Colon (tissue), 2 donors: Measurements from ENCODE around the gene MSX1.

Experiments used
- FAIRE-seq: peaks from 2 replicates; lab custom pipeline; 2012; peaks lifted over from hg19 to GRCh38; lab: Jason Lieb, UNC
- donor health status: control.
- donor health status: control.

The MSX1 gene

GRCh38 chr4:4858527-4859324 is 739 bp upstream of the MSX1 start:
- FAIRE-seq = no peak

- FAIRE-seq = no peak
These were observed 534 bp downstream of the MSX1 start for GRCh38 chr4:4859799-4860599.

- no peak for FAIRE-seq
These were observed 1.3 kb downstream of the MSX1 start for GRCh38 chr4:4860600-4861389.

DNA sequence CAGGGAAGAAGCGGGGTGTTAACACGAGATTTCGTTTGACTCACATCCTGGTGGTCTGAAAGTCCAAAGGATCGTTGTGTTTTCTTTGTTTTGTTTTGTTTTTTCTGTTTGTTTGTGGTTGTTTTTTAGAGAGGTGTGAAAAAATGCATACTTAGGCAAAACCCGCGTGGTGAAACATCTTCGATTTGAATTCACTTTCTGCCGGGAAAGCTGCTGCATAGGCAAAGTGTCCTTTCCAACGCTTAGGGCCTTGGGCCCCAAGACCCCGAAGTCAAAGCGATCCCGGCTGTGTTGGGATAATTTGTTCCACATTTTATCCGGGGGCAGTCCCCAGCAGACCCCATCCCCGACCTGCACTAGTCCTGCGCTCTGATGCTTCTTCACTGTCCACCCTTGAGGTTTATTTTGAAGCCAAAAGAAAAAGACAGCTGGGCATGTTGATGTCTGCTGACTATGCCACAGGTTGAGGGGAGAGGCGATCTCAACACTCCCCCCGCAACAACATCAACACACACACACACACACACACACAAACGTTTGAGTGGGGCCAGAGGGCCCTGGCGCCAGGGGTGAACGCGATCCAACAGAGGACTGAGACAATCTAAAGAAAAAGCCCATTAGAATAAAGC is 2.0 kb downstream of the MSX1 start:
- FAIRE-seq = no peak

DNA sequence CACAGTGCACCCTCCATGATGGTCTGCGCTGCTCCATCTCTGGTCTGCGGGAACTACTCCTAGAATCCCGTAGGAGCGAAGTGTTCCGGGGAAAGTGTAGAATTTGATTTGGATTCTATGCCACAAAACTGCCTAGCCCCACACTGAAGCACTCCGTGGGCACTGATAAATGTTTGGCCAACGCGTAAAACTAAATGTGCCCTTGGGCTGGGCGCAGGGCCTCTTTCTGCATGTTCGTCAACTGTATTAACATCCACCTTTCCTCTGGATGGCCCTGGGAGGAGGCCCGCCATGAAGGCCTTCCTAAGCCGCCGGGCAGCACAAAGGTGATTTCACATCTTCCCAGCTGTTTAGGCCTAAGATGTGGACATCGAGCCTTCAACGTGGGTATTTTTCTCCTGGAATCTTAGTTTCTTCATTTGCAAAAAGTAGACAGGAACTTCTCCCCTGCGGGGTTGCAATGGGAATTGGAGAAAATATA is 2.6 kb downstream of the MSX1 start:
- FAIRE-seq = no peak

GRCh38 chr4:4862665-4863482 is 3.4 kb downstream of the MSX1 start:
- FAIRE-seq = no peak

DNA sequence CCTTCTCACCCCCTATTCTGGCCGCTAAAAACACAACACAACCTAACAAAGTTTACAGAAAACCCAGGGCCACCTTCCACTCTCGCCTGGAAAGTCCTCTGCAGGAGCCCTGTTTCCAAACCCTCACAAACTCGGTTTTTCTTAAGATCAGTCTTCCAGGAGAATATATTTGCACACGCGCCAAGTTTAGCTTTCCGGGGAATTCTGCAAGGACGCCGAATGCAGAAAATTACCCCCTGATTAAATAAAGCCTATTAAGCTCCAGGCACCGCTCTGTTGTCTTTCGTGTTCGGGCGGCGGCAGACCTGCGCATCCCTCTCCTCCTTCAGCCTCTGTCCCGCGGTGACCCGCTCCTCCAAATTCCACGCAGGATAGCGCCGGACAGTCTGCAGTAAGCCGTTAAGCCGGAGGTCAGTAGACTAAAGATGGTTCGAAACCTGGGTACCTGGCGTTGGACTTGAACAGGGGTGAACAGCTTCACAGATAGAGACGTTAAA is 5.0 kb downstream of the MSX1 start:
- FAIRE-seq = no peak

DNA sequence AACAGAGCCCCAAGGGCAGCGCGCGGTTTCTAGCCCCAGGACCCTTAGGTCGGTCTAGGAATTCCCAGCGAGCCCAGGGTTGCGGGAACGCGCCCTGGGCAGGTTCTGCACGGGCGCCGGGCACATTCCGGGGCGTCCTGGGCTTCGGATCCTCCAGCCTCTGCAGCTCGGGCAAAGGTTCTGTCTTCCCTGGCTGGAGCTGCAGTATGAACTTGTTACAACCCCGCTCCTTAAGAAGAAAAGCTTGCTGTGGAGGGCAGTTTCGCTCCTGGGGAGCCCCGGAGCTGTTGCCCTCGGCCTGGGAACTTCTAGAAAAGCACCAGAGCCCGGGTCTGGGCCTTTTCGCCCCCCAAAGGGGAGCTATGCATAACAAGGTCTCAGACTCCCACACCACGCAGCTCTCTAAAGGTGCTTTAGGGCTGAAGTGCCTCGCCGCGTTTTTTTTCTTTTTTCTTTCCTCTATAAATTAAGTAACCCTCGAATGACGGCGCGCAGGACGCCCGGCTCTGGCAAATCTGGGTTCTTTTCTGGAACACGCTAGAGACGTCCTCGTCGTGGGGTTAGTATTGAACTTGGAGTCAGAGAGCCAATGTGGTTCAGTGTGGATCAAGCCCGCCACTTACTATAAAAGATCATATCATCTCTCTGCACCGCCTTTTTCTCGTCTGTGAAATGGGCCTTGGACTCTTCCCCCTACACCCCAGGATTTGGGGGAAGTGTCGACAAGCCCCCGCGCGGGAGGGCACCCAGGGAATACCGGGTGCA is 5.7 kb downstream of the MSX1 start:
- no peak for FAIRE-seq

DNA sequence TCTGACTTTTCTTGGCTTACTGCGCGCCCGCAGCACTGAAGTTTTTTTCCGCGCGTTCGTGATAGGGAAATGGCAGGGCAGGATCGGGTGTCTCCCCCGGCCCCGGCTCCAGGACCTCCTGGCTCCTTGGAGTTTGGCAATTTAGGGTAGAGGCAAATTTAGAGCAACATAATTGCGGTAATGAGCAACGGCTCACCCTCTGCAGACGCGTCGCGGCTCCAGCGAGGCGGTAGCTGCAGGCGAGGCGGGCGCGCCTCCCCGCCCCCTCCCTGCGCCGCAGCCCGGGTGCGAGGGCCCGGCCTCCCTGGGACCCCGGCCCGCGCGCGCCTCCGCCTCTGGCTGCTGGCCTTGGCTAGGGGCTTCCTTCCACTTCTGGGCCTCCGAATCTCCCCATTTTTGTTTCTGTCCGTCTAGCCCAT is 6.2 kb downstream of the MSX1 start:
- FAIRE-seq = no peak

DNA sequence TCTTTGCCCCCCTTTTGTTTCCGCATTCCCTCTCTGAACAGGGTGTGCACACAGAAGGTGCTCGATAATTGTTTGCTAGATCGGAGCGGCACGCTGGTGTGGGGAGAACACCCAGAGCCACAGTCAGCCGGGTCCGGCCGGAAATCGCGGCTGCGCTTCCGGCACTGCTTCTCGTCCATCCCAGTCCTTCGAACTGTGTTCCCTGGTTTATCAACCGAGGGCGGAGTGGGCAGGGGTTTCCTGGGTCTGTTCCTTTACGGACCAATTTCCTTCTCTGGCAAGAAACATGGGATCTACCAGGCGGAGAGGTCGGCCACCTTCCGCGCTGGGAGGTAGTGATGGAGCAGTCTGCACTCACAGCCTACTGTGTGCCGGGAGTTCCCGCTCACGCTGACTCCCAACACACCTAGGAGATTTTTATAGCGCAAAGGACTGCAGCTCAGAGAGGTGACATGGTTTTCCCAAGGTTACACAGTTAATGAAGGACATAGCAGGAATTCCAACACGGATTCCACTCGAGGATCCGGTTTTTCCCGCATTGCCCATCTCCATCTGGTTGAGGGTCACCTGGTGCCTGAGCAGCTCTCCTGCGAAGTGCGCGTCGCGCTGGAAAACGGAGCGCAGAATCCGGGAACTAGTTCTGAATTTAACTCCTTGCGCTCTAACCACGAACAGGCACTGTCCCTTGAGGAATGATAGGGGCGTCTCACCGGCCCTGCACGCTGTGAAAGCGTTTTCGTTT is 6.8 kb downstream of the MSX1 start:
- no peak for FAIRE-seq

GRCh38 chr4:4866866-4867374 is 7.5 kb downstream of the MSX1 start:
- no peak for FAIRE-seq

DNA sequence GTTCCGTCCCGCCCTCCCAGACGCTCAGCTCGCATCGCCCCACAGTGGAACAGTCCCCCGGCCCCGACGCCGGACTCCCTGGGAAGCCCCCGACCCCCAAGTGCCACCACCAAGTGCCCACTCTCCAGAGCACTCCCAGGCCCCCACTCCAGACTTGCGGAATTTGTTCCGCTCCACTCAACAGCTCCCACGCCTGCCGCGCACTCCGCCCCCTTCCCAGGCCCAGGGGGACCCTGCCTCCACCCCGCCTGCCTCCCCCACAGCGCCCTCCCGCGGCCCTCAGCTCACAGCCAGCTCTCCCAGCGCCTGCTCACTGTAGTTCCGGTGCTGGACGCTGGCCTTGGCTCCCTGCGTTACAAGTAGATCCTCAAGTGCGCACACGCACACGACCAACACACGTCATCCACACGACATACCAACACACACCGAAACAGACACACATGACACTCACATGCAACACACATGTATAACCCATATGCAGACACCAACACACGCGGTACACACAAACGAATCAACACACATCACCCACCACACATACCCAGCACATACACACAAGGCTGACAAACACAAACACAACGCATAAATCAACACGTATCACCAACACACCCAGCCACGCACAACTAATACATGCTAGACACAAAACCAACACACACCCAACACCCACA is 8.0 kb downstream of the MSX1 start:
- no peak for FAIRE-seq

DNA sequence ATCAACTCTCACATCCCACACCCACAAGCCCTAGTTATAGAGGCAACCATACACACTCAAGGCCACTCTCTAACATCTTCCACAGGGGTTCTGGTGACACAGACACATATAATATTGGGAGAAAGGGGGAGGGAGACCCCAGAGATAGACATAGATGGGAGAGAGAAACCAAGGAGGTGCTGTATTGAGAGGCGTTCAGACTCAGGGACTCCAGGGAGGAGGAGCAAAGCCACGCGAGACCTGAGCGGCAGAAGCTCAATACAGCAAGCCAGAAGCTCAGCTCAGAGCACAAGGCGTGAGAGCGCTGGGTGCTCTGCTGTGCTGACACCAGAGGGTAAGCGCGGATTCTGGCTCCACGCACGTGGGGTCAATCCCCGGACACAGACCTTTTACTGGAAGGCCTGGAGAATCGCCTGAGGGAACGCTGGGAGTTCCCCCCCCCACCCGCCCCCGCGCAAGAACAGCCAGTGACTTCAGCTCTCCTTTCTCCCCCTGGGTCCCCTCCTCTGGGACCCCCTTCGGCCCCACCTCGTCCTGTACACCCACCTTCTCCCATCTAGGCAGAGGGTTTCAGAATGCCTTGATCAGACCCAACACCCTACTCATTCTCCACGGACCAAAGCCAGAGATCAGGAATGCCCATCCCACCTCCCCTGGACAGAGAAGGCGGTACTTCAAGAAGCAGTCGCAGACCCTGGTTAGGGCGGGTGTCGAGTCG is 8.7 kb downstream of the MSX1 start:
- no peak for FAIRE-seq

DNA sequence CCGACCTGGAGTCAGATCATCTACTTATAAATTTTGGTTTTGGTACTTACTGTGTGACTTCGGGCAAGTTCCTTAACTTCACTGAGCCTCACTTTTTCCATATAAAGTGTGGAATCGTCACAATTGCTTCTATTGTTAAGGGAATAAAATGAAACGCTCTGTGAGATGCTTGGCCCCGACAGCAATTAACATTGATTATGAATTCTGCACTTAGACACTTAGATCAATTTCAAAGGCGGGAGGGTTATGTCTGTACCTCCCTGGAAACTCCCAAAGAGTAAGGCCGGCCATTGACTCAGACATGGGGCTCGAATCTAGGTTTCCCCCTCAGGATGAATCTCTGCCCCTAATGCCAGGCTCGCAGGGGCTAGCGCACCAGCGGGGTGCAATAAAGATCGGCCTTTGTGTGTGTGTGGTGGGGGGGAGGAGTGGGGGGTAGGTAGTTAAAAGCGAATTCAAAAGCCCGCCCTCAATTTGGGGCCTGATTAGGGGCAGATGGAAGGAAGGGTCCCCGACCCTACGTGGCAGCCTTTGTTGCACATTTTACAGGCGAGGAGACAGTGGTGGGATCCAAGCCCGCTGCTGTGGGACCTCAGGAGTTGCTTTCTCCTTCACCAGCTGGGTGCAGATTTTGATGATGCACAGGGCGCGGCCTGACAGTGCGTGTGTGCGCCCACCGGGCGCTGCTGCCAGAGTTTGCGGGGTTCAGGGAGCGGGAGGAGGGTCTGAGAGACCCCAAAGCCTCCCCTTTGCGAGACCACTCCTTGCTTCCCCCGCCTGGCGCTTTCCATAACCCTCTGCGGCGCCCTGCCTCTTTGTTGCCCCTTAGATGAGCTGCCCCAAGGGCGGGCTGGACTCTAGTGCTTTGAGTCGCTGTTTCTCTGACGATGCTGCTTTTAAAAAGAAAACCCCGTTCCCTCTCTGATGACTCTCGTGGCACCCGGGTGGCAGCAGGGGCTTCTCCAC is 9.6 kb downstream of the MSX1 start:
- FAIRE-seq = no peak

- FAIRE-seq = no peak
These were observed 10.5 kb downstream of the MSX1 start for GRCh38 chr4:4869731-4870571.
